Measurements from ENCODE around the gene PLCL2.

Gene PLCL2

DNA sequence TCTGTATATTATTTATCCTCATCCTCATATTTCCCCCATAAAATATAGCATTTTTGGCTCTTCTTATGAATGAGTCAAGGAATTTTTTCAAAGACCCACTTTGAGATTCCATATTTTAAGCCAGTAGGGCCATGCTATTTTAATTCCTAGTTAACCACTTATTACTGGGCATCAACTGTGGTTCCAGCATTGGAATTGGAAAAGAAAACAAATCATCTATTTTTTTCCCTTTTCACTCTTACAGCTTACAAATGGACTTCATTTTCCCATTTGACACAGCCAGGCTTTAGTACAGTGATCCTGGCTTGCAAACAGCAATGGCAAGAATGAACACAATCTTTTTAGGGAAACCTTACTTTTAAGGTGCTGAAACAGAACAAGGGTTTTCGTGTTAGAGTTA is 19.4 kb upstream of the PLCL2 start:
- DNase-seq (ENCODE audit: low read depth) = no peak

DNA sequence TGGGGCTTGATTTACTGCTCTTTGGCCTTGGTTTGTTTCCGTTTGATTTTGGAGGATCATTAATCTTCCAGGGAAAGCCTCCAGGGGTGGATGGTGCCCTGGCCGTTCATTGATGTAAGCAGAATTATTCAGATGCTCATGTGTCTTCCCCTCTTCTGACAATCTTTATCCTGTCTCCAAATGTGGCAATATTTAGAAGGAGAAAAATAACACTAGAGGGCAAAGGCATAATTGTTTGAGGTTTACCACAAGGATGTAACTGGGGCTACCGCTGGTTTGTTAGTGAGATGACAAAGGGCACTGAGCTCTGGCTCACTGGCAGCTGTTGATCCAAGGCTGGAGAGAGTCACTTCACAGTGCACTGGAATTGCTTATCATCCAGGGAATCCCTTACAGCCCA is 18.2 kb upstream of the PLCL2 start:
- DNase-seq (ENCODE audit: low read depth) = no peak

DNA sequence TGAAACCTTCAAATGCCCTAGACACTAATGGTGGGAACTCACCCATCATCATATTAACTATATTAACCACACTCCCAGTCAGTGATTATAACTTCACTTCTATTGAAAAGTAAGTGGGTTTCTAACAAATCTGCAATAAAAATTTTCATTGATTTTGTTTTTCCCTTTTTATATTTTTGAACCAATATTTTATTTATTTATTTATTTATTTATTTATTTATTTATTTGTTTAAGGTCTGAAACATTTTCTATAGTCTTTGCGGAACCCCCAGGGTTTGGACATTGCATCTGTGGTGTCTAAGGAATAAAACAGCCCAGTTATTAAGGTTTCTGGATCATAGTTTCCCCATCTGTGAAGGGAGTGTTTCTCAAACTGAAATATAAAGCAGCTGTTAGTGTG is 16.2 kb upstream of the PLCL2 start:
- no peak for DNase-seq (ENCODE audit: low read depth)

DNA sequence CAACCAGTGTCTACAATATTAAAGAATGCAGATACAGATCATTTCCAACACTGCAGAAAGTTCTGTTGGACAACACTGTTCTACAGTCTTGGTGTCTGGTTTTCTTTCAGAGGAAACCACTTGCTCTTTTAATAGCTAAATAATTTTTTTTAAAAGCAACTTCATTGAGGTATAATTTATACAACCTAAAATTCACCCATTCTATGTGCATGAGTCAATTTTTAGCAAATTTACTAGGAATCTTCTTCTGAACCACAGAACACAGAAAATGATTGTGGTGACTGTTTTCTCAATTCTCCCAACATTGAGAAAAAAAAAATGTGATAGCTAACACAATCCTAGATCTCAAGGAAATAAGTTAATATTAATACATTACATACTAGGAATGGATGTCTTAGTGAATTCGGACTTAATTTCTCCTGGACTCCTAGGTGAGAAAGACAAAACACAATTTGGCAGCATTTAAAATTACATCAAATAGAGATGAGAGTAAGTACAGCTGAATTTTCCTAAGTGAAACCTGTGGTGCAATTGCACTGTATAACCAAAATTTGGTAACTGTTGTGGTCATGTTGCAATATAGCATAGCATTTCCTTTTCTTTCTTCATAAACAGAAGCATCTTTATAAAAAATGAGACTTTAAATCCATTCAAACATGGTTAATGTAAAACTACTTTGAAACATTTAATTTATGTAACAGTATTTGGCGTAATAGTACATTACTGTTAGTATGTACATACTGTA is 15.3 kb upstream of the PLCL2 start:
- DNase-seq (ENCODE audit: low read depth) = no peak

DNA sequence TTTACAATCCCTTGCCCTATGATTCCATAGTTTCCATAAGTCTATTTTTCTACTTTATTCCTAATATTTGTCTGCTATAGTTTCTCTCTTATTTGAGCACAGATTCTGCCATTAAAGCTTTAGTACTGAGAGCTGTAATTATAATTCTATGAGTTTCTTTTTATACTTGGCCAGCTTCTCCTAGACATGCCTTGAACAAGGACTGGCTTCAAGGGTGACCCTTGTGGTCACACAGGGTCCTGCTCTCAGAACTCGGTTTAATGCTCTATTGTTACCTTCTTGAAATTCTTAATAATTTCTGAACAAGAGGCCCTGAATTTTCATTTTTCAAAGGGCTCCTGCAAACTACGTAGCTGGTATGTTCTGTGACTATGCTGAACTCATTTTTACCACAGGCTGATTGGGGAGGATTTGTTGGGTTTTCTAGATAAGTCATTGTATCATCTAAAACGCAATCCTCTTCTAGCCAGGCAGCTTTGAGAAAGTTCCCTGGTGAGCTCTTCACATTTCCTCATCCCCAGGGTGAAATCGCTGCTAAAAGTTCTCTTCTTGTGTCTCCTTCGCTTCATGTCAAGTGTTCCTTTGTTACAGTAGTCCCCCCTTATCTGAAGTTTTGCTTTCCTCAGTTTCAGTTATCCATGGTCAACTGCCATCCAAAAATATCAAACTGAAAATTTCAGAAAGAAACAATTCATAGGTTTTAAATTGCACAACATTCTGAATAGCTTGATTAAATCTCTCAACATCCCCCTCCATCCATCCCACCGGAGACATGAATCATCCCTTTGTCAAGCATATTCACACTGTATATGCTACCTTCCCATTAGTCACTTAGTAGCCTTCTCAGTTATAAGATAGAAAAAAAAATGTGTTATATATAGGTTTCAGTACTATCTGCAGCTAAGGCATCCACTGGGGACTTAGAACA is 12.6 kb upstream of the PLCL2 start:
- DNase-seq (ENCODE audit: low read depth) = no peak

- DNase-seq (ENCODE audit: low read depth) = no peak
Measured at GRCh38 chr3:16873872-16874271, 10.9 kb upstream of the PLCL2 start.

GRCh38 chr3:16875876-16876550 is 8.7 kb upstream of the PLCL2 start:
- DNase-seq (ENCODE audit: low read depth) = no peak

- no peak for DNase-seq (ENCODE audit: low read depth)
Measured at GRCh38 chr3:16877505-16877904, 7.2 kb upstream of the PLCL2 start.

DNA sequence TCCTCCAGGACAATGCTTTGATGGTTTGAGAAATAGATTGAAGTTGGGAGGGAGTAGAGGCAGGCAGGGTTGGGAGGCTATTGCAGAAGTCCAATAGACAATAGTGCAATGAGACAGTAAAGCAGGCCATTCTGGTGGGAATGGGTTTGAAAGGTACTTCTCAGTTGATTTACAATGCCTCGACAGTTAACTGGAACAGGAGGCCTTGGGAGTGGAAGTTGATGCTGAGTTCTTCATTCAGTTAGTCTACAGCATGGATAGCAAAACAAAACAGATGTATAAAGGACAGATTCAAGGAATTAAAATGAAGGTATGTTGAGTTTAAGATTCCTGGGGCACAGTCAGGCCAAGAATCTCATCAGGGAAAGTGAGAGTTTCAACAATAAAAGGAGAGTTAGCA is 6.8 kb upstream of the PLCL2 start:
- no peak for DNase-seq (ENCODE audit: low read depth)

DNA sequence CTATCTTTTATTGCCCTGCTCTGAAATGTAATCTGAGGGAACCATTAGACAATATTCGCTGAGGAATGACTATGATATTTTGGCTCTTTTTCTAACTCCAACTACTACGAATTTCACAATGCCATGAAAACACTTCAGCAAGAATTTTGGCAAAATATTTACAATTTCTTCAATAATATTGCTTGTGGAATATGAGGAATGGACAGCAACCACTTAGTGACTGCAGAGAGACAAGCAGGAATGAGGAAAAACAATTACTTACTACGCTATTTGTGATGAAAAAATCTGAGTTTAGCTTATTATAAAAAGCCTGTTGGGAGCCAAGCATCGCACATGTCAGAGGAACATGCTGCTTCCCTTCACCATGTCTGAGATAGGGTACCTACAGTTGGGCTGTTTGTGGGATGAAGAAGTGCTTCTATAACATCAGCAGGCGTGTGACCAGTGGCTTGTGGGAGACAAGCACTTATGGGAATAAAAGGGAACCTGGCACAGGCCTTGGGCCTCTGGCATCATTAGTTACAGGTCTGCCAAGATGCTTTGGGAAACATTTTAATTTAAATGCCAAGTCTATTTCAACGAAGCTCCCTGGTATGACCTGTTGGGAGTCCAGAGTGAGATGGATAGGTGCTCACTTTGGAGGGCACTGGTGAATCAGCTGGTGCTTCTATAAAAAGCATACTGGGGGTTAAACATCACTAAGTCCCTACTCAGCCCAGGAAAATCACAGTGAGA is 2.7 kb upstream of the PLCL2 start:
- no peak for DNase-seq (ENCODE audit: low read depth)

- no peak for DNase-seq (ENCODE audit: low read depth)
Measured at GRCh38 chr3:16883057-16883722, 1.6 kb upstream of the PLCL2 start.

DNA sequence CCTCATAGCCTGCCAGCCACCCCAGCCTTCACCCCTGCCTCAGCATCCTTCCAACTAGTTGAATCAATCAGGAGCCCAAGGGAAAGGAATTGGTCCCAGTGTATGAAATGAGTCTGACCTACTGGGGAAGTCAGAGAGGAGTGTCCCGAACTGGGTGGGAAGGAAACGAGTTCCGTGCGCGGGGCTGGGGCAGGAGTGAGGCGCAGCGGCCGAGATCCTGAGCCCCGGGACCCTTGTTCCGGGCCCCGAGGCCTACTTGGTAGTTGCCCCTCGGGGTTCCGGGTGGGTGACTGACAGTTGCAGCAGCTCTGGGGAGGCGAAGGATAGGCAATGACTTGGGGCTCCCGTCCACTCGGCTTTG is 1.1 kb upstream of the PLCL2 start:
- no peak for DNase-seq (ENCODE audit: low read depth)

GRCh38 chr3:16884084-16884747 is 539 bp upstream of the PLCL2 start:
- DNase-seq (ENCODE audit: low read depth) = peak; percentile 68

- DNase-seq (ENCODE audit: low read depth) = no peak
Measured at GRCh38 chr3:16885593-16886302, 993 bp downstream of the PLCL2 start.

DNA sequence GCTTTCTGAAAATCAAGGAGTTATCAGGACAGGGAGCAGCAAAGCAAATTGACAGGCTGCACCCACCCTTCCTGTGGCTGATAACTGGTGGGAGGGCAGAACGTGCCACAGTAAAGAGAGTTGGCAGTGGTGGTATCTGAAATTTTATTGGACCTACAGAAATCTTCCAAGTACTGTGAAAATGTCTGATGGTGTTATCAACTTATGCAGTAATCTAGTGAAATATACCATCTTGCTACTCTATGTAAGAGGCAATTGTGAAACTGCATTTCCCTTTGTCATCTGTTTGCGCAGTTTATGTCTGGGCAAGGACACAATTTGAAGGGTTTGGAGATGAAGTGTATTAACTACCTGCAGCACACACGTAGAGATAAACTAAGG is 1.5 kb downstream of the PLCL2 start:
- no peak for DNase-seq (ENCODE audit: low read depth)

- no peak for DNase-seq (ENCODE audit: low read depth)
Measured at GRCh38 chr3:16887130-16887529, 2.4 kb downstream of the PLCL2 start.

GRCh38 chr3:16888356-16888755 is 3.6 kb downstream of the PLCL2 start:
- no peak for DNase-seq (ENCODE audit: low read depth)

DNA sequence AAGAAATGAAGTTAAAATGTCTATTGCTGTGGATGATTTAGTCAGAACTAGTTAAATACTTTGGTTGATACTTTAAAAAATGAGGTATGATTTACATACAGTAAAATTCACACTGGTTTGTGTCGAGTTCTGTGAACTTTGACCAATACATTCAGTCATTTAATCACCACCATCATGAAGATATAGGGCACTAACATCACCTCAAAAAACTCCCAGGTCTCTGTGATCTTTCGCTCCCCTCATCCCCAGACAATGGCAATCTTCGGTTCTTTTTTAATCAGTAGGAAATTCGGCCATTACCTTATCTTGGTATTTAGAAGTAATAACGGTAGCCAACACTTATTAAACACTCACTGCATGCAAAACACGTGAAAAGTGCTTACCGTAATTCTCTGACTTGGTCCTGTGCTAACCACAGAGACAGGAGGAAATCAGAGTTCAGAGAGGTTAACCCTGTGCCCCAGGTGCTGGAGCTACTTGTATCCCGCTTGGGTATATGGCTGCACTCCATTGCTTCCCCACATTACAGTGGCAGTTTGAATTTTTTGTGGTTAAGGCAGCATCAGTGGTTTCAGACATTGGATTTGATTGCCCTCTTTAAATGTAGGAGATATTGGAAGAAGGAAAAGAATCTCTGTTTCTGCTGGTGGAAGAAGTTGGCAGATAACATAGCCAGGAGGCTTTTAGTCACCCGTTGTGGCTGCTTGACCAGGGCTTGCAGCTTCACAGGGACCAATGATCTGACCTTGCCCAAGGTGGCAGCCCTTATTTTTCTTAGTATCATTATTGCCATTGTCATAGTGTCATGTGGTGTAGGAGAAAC is 4.2 kb downstream of the PLCL2 start:
- DNase-seq (ENCODE audit: low read depth) = no peak

GRCh38 chr3:16890597-16891333 is 6.0 kb downstream of the PLCL2 start:
- DNase-seq (ENCODE audit: low read depth) = no peak

Measured in stimulated activated CD4-positive, alpha-beta T cell treated with anti-CD3 and anti-CD28 coated beads, Interleukin-2, amount 100 ng/mL, for 4 hours (primary cell).